HCT116 (cell line): ENCODE data around the gene GSG1L. TPM values are rescaled to one million over a fixed set of nuclear protein-coding genes. Genes with fewer than 3 reads are reported as not detected.

ENCODE experiments used
- ATAC-seq: fragments of 200-7000 bp; cut with Tn5 transposase; 2 replicates; pipeline ENCODE4 v1.9.1; 2020; ENCODE audit warnings: mild to moderate bottlenecking, moderate library complexity
- BruUV-seq: library from RNA; stranded (reverse); fragments of 400-500 nt; replicated peaks from 2 replicates; lab custom pipeline; 2021; lab: Mats Ljungman, UMichigan
- CTCF ChIA-PET: fragments of 300-600 bp; sonication (Branson Sonifier 250); formaldehyde crosslinking; loops from one replicate; lab custom pipeline; 2021; ENCODE audit warnings: antibody characterized with exemption; lab: Charles Lee
- POLR2A ChIA-PET: fragments of 300-600, 350-600 bp; sonication (Branson Sonifier 250); formaldehyde crosslinking; loops from one replicate; lab custom pipeline; 2021; ENCODE audit warnings: antibody characterized with exemption; lab: Charles Lee
- RAD21 ChIA-PET, 2 experiments: fragments of 300-600 bp; sonication (Branson Sonifier 250); formaldehyde crosslinking; loops; one replicate each; lab custom pipeline; 2023; ENCODE audit warnings: low total read pairs in 2 of 2; ENCODE audit not compliant: uncharacterized antibody in 2 of 2, unreplicated experiment in 2 of 2, low non-redundant PET in 1 of 2; lab: Charles Lee
- DNase-seq: peaks from one replicate; pipeline ENCODE4 v3.0.0-alpha.2; 2010; ENCODE audit warnings: low read depth, low spot score
- H2AFZ ChIP-seq: fragments of 200-600 bp; shearing (Covaris generic), sonication (generic); 2 replicates; pipeline ENCODE4 v1.6.1; 2017; ENCODE audit warnings: low read depth, mixed run types, mixed read lengths, antibody characterized with exemption, low read length; ENCODE audit not compliant: poor library complexity, severe bottlenecking
- H3K27ac ChIP-seq: 2 replicates; pipeline ENCODE4 v1.5.1; 2012; ENCODE audit warnings: low read depth, low read length
- H3K27me3 ChIP-seq: fragments of 200-600 bp; sonication (generic); 2 replicates; pipeline ENCODE4 v1.6.1; 2016; ENCODE audit warnings: mixed run types, low read length, mixed read lengths; ENCODE audit not compliant: insufficient read depth
- H3K36me3 ChIP-seq, 2 experiments: fragments of 200-500 bp in 1 of 2; fragments of 200-600 bp in 1 of 2; sonication (Bioruptor generic) in 1 of 2; sonication (generic) in 1 of 2; 2 replicates each; pipeline versions ENCODE4 v1.5.1 to v1.6.1; 2014 to 2016; ENCODE audit warnings: low read length in 2 of 2, inconsistent platforms in 1 of 2, mixed read lengths in 1 of 2, mixed run types in 1 of 2; ENCODE audit not compliant: insufficient read depth in 2 of 2, control insufficient read depth in 1 of 2
- H3K4me1 ChIP-seq, 2 experiments: fragments of 200-600 bp in 1 of 2; sonication (generic) in 1 of 2; 2 replicates each; pipeline versions ENCODE4 v1.5.1 to v1.6.1; 2012 to 2017; ENCODE audit warnings: low read length in 2 of 2, inconsistent platforms in 1 of 2, mild to moderate bottlenecking in 1 of 2, mixed read lengths in 1 of 2, mixed run types in 1 of 2, moderate library complexity in 1 of 2; ENCODE audit not compliant: insufficient read depth in 2 of 2, control insufficient read depth in 1 of 2
- H3K4me2 ChIP-seq: fragments of 200-600 bp; sonication (generic); 2 replicates; pipeline ENCODE4 v1.6.1; 2017; ENCODE audit warnings: mixed run types, low read length, mixed read lengths
- H3K4me3 ChIP-seq, 2 experiments: fragments of 200-600 bp in 1 of 2; sonication (generic) in 1 of 2; replicated peaks in 1 of 2; 2 replicates each; pipeline ENCODE4 v1.5.1; 2011 to 2016; ENCODE audit warnings: low read length in 2 of 2, control low read depth in 1 of 2, low read depth in 1 of 2, mild to moderate bottlenecking in 1 of 2, mixed read lengths in 1 of 2, mixed run types in 1 of 2
- H3K79me2 ChIP-seq: fragments of 200-600 bp; sonication (generic); 2 replicates; pipeline ENCODE4 v1.6.1; 2017; ENCODE audit warnings: mild to moderate bottlenecking, mixed run types, low read length, moderate library complexity, mixed read lengths; ENCODE audit not compliant: insufficient read depth
- H3K9ac ChIP-seq: fragments of 200-600 bp; sonication (generic); 2 replicates; pipeline ENCODE4 v1.6.1; 2016; ENCODE audit warnings: low read length, mixed read lengths
- H3K9me2 ChIP-seq: fragments of 200-600 bp; sonication (generic), shearing (Covaris generic); 2 replicates; pipeline ENCODE4 v1.6.1; 2017; ENCODE audit warnings: mixed run types, mild to moderate bottlenecking, moderate library complexity; ENCODE audit not compliant: insufficient read depth
- H3K9me3 ChIP-seq, 2 experiments: fragments of 200-500 bp in 1 of 2; fragments of 200-600 bp in 1 of 2; sonication (Bioruptor generic) in 1 of 2; sonication (generic) in 1 of 2; 2 replicates each; pipeline ENCODE4 v1.6.1; 2014 to 2017; ENCODE audit warnings: low read length in 2 of 2, mixed read lengths in 2 of 2, inconsistent platforms in 1 of 2, low read depth in 1 of 2, mild to moderate bottlenecking in 1 of 2, mixed run types in 1 of 2, moderate library complexity in 1 of 2; ENCODE audit not compliant: control insufficient read depth in 1 of 2, insufficient read depth in 1 of 2
- H4K20me1 ChIP-seq: fragments of 200-600 bp; sonication (generic), shearing (Covaris generic); 2 replicates; pipeline ENCODE4 v1.6.1; 2017; ENCODE audit warnings: mixed run types, mild to moderate bottlenecking, moderate library complexity; ENCODE audit not compliant: insufficient read depth
- ATF3 ChIP-seq: IDR thresholded peaks from 2 replicates; pipeline ENCODE4 v1.6.1; 2012
- CBX3 ChIP-seq: IDR thresholded peaks from 2 replicates; pipeline ENCODE4 v1.6.1; 2012; ENCODE audit warnings: low read depth
- CEBPB ChIP-seq: IDR thresholded peaks from 2 replicates; pipeline ENCODE4 v1.6.1; 2012; ENCODE audit warnings: low read depth
- ELF1 ChIP-seq: IDR thresholded peaks from 2 replicates; pipeline ENCODE4 v1.6.1; 2012; ENCODE audit warnings: low read depth, borderline replicate concordance
- EZH2 ChIP-seq: fragments of 200-600 bp; sonication (generic); IDR thresholded peaks from 2 replicates; pipeline ENCODE4 v1.6.1; 2017; ENCODE audit warnings: antibody characterized with exemption, mixed run types
- EZH2phosphoT487 ChIP-seq: fragments of 200-600 bp; IDR thresholded peaks from 2 replicates; pipeline ENCODE4 v1.6.1; 2018; ENCODE audit warnings: antibody characterized with exemption, borderline replicate concordance
- MAX ChIP-seq: IDR thresholded peaks from 2 replicates; pipeline ENCODE4 v1.6.1; 2012
- POLR2A ChIP-seq: IDR thresholded peaks from 2 replicates; pipeline ENCODE4 v1.7.0; 2011; ENCODE audit warnings: borderline replicate concordance; ENCODE audit not compliant: insufficient read depth, insufficient read length; ENCODE audit errors: extremely low read depth
- RAD21 ChIP-seq: IDR thresholded peaks from 2 replicates; pipeline ENCODE4 v1.6.1; 2012; ENCODE audit warnings: low read depth, mild to moderate bottlenecking
- REST ChIP-seq: IDR thresholded peaks from 2 replicates; pipeline ENCODE4 v1.6.1; 2012; ENCODE audit warnings: low read depth
- SRF ChIP-seq: IDR thresholded peaks from 2 replicates; pipeline ENCODE4 v1.6.1; 2012; ENCODE audit warnings: low read depth
- ZFX ChIP-seq: fragments of 450-650 bp; IDR thresholded peaks from 2 replicates; pipeline ENCODE4 v1.6.1; 2017
- ZNF274 ChIP-seq: fragments of 200-500 bp; sonication (Bioruptor generic); IDR thresholded peaks from 2 replicates; pipeline ENCODE4 v1.6.1; 2014; ENCODE audit warnings: mild to moderate bottlenecking, low read depth, low read length, inconsistent platforms
- intact Hi-C: fragments of 100-400 bp; cut with micrococcal nuclease; formaldehyde crosslinking; loops from 2 replicates; pipeline ENCODE4 v1.10.0; 2022
- total RNA-seq: library from RNA; stranded (reverse); gene quantifications from one replicate; pipeline ENCODE4 v1.2.1, GENCODE V29; 2021; ENCODE audit not compliant: unreplicated experiment

GSG1L gene
- total RNA-seq, 1 experiment from 2014 or later: not detected

- Histone ChIP-seq H2AFZ (no peak overlapping the region), H3K9ac (no peak overlapping the region), H3K79me2 (no peaks in the 10 kb centered on the region), H3K4me2 (no peak overlapping the region), H3K27me3 (0 out of 2 replicates have a peak, but pooled peaks cover 6% of the 10 kb centered on the region), H4K20me1 (no peaks in the 10 kb centered on the region), H3K4me1 (no peaks in the 10 kb centered on the region), H3K9me2 (no peaks in the 10 kb centered on the region), H3K4me3 (no peak overlapping the region), H3K27ac (no peak overlapping the region), H3K36me3 (no peaks in the 10 kb centered on the region), H3K9me3 (peaks cover 0 to 11% of the 10 kb centered on the region in 2 experiments; a peak in 1 of 4 replicates)
- CTCF ChIA-PET: no interaction called here
- intact Hi-C loops: no loop called here
- no TSS peak for BruUV-seq
- TF ChIP-seq CBX3 (no peak), EZH2 (no peak), RAD21 (no peak), ELF1 (no peak), ATF3 (no peak), EZH2phosphoT487 (no peak), ZFX (no peak), CEBPB (no peak), SRF (no peak), REST (no peak), POLR2A (no peak), MAX (no peak), ZNF274 (no peak)
- no peak for ATAC-seq
- no peak for DNase-seq
- RAD21 ChIA-PET: no interaction called here
- POLR2A ChIA-PET: no interaction called here
Measured at GRCh38 chr16:27827765-27828164, 235.7 kb downstream of the GSG1L start.
